ENCODE results near the gene ZNF195.
A peak's percentile ranks its signal among the peaks of the same experiment; 100 is the strongest.
"Not testable (repeated sequence)": the region's sequence is repeated elsewhere in the genome, so short reads cannot be mapped to it uniquely, and the experiment has no call there.

Gene ZNF195

GRCh38 chr11:3412837-3413236 lies 33.9 kb upstream of the ZNF195 start:
- no peak overlapping the region for H3K4me3 ChIP-seq (replicated peaks; ENCODE audit: low read depth, low read length)
- DNase-seq (ENCODE audit: low read depth), result no peak
- TF ChIP-seq, protein P1, sequence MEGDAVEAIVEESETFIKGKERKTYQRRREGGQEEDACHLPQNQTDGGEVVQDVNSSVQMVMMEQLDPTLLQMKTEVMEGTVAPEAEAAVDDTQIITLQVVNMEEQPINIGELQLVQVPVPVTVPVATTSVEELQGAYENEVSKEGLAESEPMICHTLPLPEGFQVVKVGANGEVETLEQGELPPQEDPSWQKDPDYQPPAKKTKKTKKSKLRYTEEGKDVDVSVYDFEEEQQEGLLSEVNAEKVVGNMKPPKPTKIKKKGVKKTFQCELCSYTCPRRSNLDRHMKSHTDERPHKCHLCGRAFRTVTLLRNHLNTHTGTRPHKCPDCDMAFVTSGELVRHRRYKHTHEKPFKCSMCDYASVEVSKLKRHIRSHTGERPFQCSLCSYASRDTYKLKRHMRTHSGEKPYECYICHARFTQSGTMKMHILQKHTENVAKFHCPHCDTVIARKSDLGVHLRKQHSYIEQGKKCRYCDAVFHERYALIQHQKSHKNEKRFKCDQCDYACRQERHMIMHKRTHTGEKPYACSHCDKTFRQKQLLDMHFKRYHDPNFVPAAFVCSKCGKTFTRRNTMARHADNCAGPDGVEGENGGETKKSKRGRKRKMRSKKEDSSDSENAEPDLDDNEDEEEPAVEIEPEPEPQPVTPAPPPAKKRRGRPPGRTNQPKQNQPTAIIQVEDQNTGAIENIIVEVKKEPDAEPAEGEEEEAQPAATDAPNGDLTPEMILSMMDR (IDR thresholded peaks at IDR 0.05; ENCODE audit: low read length, missing control alignments), result no peak

DNA sequence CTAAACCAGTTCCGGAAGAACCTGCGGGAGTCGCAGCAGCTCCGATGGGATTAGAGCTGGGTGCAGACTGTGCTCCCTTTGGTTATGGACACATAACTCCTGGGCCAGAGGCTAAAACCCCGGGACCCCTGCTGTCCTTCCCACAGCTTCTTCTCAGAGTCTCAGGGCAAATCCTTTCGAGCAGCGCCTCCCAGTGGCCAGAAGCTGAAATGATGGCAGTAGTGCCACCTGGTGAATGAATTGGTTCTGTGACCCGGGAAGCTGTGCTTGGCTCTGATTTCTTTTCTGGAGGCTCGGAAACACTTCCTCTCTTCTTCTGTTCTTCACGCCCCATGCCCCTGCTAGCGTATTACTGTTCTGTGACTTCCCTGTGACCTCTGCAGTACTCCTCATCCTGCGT lies 29.8 kb upstream of the ZNF195 start:
- DNase-seq (ENCODE audit: low read depth), result peak; percentile 77
- H3K4me3 ChIP-seq (replicated peaks; ENCODE audit: low read depth, low read length), result not testable (repeated sequence)
- TF ChIP-seq, protein P1 (IDR thresholded peaks at IDR 0.05; ENCODE audit: low read length, missing control alignments), result peak; percentile 58

GRCh38 chr11:3408058-3408605 lies 29.2 kb upstream of the ZNF195 start:
- H3K4me3 ChIP-seq (replicated peaks; ENCODE audit: low read depth, low read length), result not testable (repeated sequence)

GRCh38 chr11:3406937-3407336 lies 28.0 kb upstream of the ZNF195 start:
- not testable (repeated sequence) for DNase-seq (ENCODE audit: low read depth)

More at GRCh38 chr11:3408058-3408605, 29.2 kb upstream of the ZNF195 start:
- DNase-seq (ENCODE audit: low read depth), result not testable (repeated sequence)

DNA sequence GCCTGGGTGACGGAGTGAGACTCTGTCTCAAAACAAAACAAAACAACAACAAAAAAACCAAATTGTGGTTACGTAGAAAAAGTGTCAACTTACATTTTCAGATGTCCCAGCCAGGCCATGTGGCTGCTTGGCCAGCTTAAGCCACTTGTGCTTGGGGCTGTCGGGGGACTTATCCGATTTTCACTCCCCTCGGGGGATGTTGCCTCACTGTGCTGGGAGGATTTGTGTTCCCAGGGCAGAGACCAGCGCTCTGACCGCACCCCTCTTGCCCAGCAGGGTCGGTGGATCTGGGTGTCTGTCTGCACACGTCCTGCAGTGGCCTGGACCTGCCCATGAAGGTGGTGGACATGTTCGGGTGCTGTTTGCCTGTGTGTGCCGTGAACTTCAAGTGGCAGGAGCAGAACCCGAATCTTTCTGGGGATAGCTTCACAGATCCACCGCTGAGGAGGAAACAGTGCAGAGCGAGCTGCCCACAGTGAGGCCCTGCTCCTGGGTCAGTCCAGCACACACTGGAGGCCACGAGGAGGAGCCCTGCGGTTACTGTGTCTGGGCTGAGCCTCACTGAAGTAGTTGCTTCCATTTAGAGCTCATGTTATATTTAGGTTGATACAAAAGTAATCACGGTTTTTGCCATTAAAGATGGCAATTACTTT lies 27.4 kb upstream of the ZNF195 start:
- DNase-seq (ENCODE audit: low read depth); H3K4me3 ChIP-seq (replicated peaks; ENCODE audit: low read depth, low read length): not testable (repeated sequence)

More at GRCh38 chr11:3406937-3407336, 28.0 kb upstream of the ZNF195 start:
- not testable (repeated sequence) for H3K4me3 ChIP-seq (replicated peaks; ENCODE audit: low read depth, low read length)

- not testable (repeated sequence) for H3K4me3 ChIP-seq (replicated peaks; ENCODE audit: low read depth, low read length); DNase-seq (ENCODE audit: low read depth)
Observed at GRCh38 chr11:3404076-3404925, 25.4 kb upstream of the ZNF195 start.

GRCh38 chr11:3402861-3403250 lies 23.9 kb upstream of the ZNF195 start:
- not testable (repeated sequence) for H3K4me3 ChIP-seq (replicated peaks; ENCODE audit: low read depth, low read length); DNase-seq (ENCODE audit: low read depth)

- not testable (repeated sequence) for H3K4me3 ChIP-seq (replicated peaks; ENCODE audit: low read depth, low read length); DNase-seq (ENCODE audit: low read depth)
Observed at GRCh38 chr11:3402181-3402860, 23.4 kb upstream of the ZNF195 start.

- not testable (repeated sequence) for DNase-seq (ENCODE audit: low read depth); H3K4me3 ChIP-seq (replicated peaks; ENCODE audit: low read depth, low read length)
Observed at GRCh38 chr11:3401052-3401451, 22.1 kb upstream of the ZNF195 start.

- not testable (repeated sequence) for DNase-seq (ENCODE audit: low read depth)
Observed at GRCh38 chr11:3398509-3398908, 19.6 kb upstream of the ZNF195 start.

DNA sequence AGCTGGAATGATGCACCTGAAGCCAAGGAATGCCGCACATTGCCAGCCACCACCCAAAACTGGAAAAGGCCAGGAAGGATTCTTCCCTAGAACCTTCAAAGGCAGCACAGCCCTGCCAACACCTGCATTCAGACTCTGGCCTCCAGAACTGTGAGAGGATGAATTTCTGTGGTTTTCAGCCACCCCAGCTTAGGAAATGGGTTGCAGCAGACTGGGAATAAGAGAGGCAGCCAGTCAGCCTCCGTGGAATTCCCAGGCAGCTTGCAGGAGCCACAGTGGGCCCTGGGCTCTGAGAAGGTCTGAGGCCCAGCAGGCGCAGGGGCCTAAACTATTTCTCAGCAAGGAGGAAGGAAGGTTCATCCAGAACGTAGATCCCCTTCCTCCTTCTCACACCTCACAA lies 19.2 kb upstream of the ZNF195 start:
- not testable (repeated sequence) for H3K4me3 ChIP-seq (replicated peaks; ENCODE audit: low read depth, low read length)
- DNase-seq (ENCODE audit: low read depth), result peak; percentile 40

More at GRCh38 chr11:3398509-3398908, 19.6 kb upstream of the ZNF195 start:
- not testable (repeated sequence) for H3K4me3 ChIP-seq (replicated peaks; ENCODE audit: low read depth, low read length)

DNA sequence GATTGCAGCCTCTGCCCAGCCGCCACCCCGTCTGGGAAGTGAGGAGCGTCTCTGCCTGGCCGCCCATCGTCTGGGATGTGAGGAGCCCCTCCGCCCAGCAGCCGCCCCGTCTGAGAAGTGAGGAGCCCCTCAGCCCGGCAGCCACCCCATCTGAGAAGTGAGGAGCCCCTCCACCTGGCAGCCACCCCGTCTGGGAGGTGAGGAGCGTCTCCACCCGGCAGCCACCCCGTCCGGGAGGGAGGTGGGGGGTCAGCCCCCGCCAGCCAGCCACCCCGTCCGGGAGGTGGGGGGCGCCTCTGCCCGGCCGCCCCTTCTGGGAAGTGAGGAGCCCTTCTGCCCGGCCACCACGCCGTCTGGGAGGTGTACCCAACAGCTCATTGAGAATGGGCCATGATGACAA lies 18.3 kb upstream of the ZNF195 start:
- DNase-seq (ENCODE audit: low read depth); H3K4me3 ChIP-seq (replicated peaks; ENCODE audit: low read depth, low read length): not testable (repeated sequence)

- not testable (repeated sequence) for H3K4me3 ChIP-seq (replicated peaks; ENCODE audit: low read depth, low read length); DNase-seq (ENCODE audit: low read depth)
Observed at GRCh38 chr11:3395468-3395867, 16.5 kb upstream of the ZNF195 start.

GRCh38 chr11:3394956-3395355 lies 16.0 kb upstream of the ZNF195 start:
- DNase-seq (ENCODE audit: low read depth); H3K4me3 ChIP-seq (replicated peaks; ENCODE audit: low read depth, low read length): not testable (repeated sequence)

- H3K4me3 ChIP-seq (replicated peaks; ENCODE audit: low read depth, low read length); DNase-seq (ENCODE audit: low read depth): not testable (repeated sequence)
Observed at GRCh38 chr11:3393450-3393849, 14.5 kb upstream of the ZNF195 start.

Measured in fibroblast of pulmonary artery (primary cell).